ENCODE data around the gene IMP3. TPM values are rescaled to one million over a fixed set of nuclear protein-coding genes. Genes with fewer than 3 reads are reported as not detected.

IMP3 gene
- total RNA-seq, 1 donor from 2014 or later = 127 TPM

GRCh38 chr15:75673426-75674235, 33.6 kb upstream of the IMP3 start:
- peak; percentile 40 for DNase-seq (ENCODE audit: low read depth)

- DNase-seq (ENCODE audit: low read depth) = peak; percentile 65
Observed at GRCh38 chr15:75672646-75673425, 32.8 kb upstream of the IMP3 start.

GRCh38 chr15:75671730-75672602, 31.9 kb upstream of the IMP3 start:
- no peak for DNase-seq (ENCODE audit: low read depth)

GRCh38 chr15:75669879-75670212, 29.8 kb upstream of the IMP3 start:
- DNase-seq (ENCODE audit: low read depth) = no peak

GRCh38 chr15:75669191-75669878, 29.3 kb upstream of the IMP3 start:
- no peak for DNase-seq (ENCODE audit: low read depth)

- peak; percentile 99 for DNase-seq (ENCODE audit: low read depth)
Observed at GRCh38 chr15:75666823-75667501, 26.9 kb upstream of the IMP3 start.

GRCh38 chr15:75663931-75664421, 24.0 kb upstream of the IMP3 start:
- DNase-seq (ENCODE audit: low read depth) = peak; percentile 26

GRCh38 chr15:75662823-75663519, 22.9 kb upstream of the IMP3 start:
- no peak for DNase-seq (ENCODE audit: low read depth)

GRCh38 chr15:75661756-75662140, 21.7 kb upstream of the IMP3 start:
- peak; percentile 67 for DNase-seq (ENCODE audit: low read depth)

GRCh38 chr15:75661100-75661755, 21.2 kb upstream of the IMP3 start:
- peak; percentile 95 for DNase-seq (ENCODE audit: low read depth)

- DNase-seq (ENCODE audit: low read depth) = peak; percentile 63
Observed at GRCh38 chr15:75659928-75660645, 20.1 kb upstream of the IMP3 start.

GRCh38 chr15:75659141-75659771, 19.2 kb upstream of the IMP3 start:
- DNase-seq (ENCODE audit: low read depth) = no peak

- DNase-seq (ENCODE audit: low read depth) = no peak
Observed at GRCh38 chr15:75656813-75657212, 16.8 kb upstream of the IMP3 start.

GRCh38 chr15:75656331-75656730, 16.3 kb upstream of the IMP3 start:
- no peak for DNase-seq (ENCODE audit: low read depth)

GRCh38 chr15:75655931-75656330, 15.9 kb upstream of the IMP3 start:
- DNase-seq (ENCODE audit: low read depth) = no peak

- DNase-seq (ENCODE audit: low read depth) = no peak
Observed at GRCh38 chr15:75654201-75654907, 14.3 kb upstream of the IMP3 start.

- DNase-seq (ENCODE audit: low read depth) = no peak
Observed at GRCh38 chr15:75653347-75653913, 13.4 kb upstream of the IMP3 start.

Measured in myocyte (in vitro differentiated cells).